ENCODE results near the gene PSMG4.

DNA sequence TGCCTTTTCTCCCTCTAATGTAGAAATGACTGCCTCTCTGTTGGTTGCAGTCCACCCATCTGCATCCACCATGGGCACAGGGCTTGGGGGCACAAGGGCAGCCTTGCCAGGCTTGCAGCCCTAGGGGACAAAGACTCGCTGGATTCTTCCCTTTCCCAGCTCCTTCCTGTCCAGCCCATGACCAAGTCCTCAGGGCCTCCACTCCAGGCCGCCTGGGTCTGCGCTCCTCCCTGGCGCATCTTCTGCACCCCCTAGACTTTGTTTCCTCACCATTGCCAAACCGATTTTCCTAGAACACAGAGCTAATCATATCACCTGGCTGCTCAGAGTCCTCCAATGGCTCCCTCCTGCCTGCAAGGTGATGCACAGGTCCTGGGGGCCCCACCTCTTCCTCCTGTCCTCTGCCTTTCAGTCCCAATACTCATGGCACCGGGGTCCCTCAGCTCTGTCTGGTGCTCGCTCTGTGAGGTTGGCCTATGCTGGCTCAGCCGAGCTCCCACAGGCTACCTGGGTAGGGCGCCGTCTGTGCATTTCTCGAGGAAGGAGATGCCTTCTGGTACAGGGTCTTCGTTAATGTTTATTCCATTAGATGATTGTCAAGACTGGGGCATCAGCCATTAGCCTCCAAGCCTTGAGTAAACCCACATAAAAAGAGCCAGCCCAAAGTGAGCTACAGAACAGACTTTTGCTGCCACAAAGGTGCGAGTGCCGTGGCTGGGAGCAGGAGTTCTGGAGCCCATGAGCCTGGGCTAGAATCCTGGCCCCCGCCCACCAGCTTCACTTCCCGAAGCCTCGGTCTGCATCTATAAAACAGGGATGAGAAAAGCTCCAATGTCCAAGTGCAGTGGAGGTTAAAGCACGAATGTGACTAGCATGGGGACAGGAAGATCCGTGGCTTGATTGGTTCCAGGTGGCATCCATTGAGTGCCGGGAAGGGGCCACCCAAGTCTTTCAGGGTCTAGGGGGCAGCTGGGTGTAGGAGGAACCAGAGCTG lies 17.7 kb downstream of the PSMG4 start:
- TF ChIP-seq, protein P1, sequence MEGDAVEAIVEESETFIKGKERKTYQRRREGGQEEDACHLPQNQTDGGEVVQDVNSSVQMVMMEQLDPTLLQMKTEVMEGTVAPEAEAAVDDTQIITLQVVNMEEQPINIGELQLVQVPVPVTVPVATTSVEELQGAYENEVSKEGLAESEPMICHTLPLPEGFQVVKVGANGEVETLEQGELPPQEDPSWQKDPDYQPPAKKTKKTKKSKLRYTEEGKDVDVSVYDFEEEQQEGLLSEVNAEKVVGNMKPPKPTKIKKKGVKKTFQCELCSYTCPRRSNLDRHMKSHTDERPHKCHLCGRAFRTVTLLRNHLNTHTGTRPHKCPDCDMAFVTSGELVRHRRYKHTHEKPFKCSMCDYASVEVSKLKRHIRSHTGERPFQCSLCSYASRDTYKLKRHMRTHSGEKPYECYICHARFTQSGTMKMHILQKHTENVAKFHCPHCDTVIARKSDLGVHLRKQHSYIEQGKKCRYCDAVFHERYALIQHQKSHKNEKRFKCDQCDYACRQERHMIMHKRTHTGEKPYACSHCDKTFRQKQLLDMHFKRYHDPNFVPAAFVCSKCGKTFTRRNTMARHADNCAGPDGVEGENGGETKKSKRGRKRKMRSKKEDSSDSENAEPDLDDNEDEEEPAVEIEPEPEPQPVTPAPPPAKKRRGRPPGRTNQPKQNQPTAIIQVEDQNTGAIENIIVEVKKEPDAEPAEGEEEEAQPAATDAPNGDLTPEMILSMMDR (optimal IDR thresholded peaks at IDR 0.05 in 1 of 3, IDR thresholded peaks at IDR 0.05 in 1 of 3, conservative IDR thresholded peaks at IDR 0.05 in 1 of 3; ENCODE audit: extremely low read depth in 1 of 3, insufficient read depth in 2 of 3, low read length in 3 of 3), result no peak
- no peak for TF ChIP-seq EZH2 (IDR thresholded peaks at IDR 0.05; ENCODE audit: low read length)
